ENCODE data around the gene CNPPD1. TPM values are rescaled to one million over a fixed set of nuclear protein-coding genes. Genes with fewer than 3 reads are reported as not detected.

The CNPPD1 gene
- total and polyA plus RNA-seq, 8 donors, result 12.8 to 48.2 (median 35.2) TPM

- DNase-seq, result no peak
- no peaks in the 10 kb centered on the region for H3K9me3 ChIP-seq
- WGBS, 5 donors, result 75 to 89% (median 88%) methylated on average over 8 of the region's 8 CpGs
Observed at GRCh38 chr2:219213026-219213415, 36.3 kb upstream of the CNPPD1 start.

DNA sequence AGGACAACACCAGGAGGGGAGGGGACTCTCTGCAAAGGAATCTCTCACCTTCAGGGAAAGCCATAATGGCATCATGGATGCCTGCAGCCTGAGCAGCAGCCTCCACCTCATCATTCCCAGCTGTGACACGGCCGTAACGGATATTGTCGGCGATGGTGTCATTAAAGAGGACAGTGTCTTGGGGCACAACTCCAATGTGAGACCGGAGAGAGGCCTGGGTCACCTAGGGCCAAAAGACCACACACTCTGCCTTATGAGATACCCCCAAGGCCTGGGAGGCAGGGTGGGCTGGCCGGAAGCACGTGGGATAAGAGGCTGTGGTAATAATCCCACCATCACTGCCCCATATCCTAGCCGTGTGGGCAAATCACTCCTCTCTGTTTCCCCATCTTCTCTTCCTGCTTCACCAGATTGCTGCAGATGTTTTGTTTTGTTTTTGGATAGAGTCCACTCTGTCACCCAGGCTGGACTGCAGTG lies 34.2 kb upstream of the CNPPD1 start:
- intact Hi-C loops (cut with DNase I; ENCODE audit: low total_unique reads), result no loop called here
- TF ChIP-seq CTCF (IDR thresholded peaks at IDR 0.05) (no peak), EP300 (IDR thresholded peaks at IDR 0.05) (no peak), POLR2AphosphoS5 (IDR thresholded peaks at IDR 0.05) (no peak), POLR2A (IDR thresholded peaks at IDR 0.05) (no peak)
- Histone ChIP-seq H3K9me3 (no peaks in the 10 kb centered on the region), H3K4me1 (peaks cover 15 to 35% (median 23%) of the 10 kb centered on the region in 4 donors), H3K27me3 (no peaks in the 10 kb centered on the region), H3K4me3 (no peak overlapping the region), H3K36me3 (peaks cover 61 to 78% (median 75%) of the 10 kb centered on the region in 4 donors), H3K27ac (peak overlapping the region in 2 of 5 donors; percentile 41 to 53)
- 85 to 96% (median 89%) methylated on average over 6 to 9 of the region's 9 CpGs for WGBS, 5 donors
- no peak for DNase-seq

More at GRCh38 chr2:219213026-219213415, 36.3 kb upstream of the CNPPD1 start:
- intact Hi-C loops (cut with DNase I; ENCODE audit: low total_unique reads), result no loop called here
- no peak for TF ChIP-seq POLR2A (IDR thresholded peaks at IDR 0.05)
- TF ChIP-seq EP300 (IDR thresholded peaks at IDR 0.05), result no peak
- TF ChIP-seq CTCF (IDR thresholded peaks at IDR 0.05), result no peak
- no peak for TF ChIP-seq POLR2AphosphoS5 (IDR thresholded peaks at IDR 0.05)
- Histone ChIP-seq H3K27ac (no peak overlapping the region), H3K36me3 (peaks cover 64 to 81% (median 76%) of the 10 kb centered on the region in 4 donors), H3K4me3 (no peak overlapping the region), H3K27me3 (no peaks in the 10 kb centered on the region), H3K4me1 (peaks cover 13 to 41% (median 28%) of the 10 kb centered on the region in 4 donors)

DNA sequence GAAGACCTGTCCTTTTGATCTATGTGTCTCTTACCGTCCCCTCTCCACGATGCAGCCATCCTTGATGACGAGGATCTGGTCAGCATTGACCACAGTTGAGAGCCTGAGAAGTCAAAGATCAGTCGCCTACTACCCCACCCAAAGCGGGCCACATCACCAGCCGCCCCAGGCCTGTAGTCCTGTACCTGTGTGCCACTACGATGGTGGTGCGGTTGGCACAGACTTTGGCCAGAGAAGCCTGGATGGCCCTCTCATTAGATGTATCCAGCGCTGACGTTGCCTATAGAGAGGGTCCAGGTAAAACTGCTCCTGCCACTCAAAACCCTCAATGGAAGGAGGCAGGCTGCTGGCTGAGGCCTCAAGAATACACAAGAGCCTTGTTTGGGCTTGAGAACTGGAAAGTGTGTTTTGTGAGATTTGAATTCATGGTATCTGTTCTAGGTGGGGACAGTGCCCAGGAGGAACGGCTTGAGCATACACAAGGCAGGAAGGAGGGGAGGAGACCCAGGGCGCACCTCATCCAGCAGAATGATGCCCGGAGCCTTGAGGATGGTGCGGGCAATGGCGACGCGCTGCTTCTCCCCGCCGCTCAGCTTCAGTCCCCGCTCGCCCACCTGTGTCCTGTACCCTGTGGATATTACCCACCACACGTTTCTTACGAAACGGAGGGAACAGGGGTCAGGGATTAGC lies 33.6 kb upstream of the CNPPD1 start:
- H3K36me3 ChIP-seq, result peaks cover 55 to 73% (median 69%) of the 10 kb centered on the region in 4 donors
- WGBS, 5 donors, result 90 to 94% (median 92%) methylated on average over 24 of the region's 24 CpGs
- no peak for DNase-seq
- no peak overlapping the region for H3K4me3 ChIP-seq
- H3K4me1 ChIP-seq, result peaks cover 15 to 34% (median 25%) of the 10 kb centered on the region in 4 donors
- H3K27me3 ChIP-seq, result no peaks in the 10 kb centered on the region
- intact Hi-C loops (cut with DNase I; ENCODE audit: low total_unique reads), result no loop called here
- no peaks in the 10 kb centered on the region for H3K9me3 ChIP-seq
- H3K27ac ChIP-seq, result peak overlapping the region in 3 of 5 donors; percentile 37 to 41 (median 38)
- TF ChIP-seq POLR2AphosphoS5 (IDR thresholded peaks at IDR 0.05) (no peak), CTCF (IDR thresholded peaks at IDR 0.05) (no peak), POLR2A (IDR thresholded peaks at IDR 0.05) (no peak), EP300 (IDR thresholded peaks at IDR 0.05) (no peak)

- no peak for DNase-seq
- Histone ChIP-seq H3K4me3 (no peak overlapping the region), H3K36me3 (peaks cover 48 to 64% (median 63%) of the 10 kb centered on the region in 4 donors), H3K27ac (peak overlapping the region in 4 of 5 donors; percentile 13 to 42 (median 38)), H3K9me3 (no peaks in the 10 kb centered on the region), H3K27me3 (no peaks in the 10 kb centered on the region), H3K4me1 (peaks cover 15 to 34% (median 25%) of the 10 kb centered on the region in 4 donors)
- WGBS, 5 donors, result 74 to 80% (median 78%) methylated on average over 18 of the region's 18 CpGs
- intact Hi-C loops (cut with DNase I; ENCODE audit: low total_unique reads), result no loop called here
- TF ChIP-seq CTCF (IDR thresholded peaks at IDR 0.05), result no peak
- TF ChIP-seq EP300 (IDR thresholded peaks at IDR 0.05), result no peak
- TF ChIP-seq POLR2AphosphoS5 (IDR thresholded peaks at IDR 0.05), result no peak
- TF ChIP-seq POLR2A (IDR thresholded peaks at IDR 0.05), result no peak
Observed at GRCh38 chr2:219209236-219210195, 32.8 kb upstream of the CNPPD1 start.
